Gastrocnemius medialis (tissue), 4 donors: ENCODE data around the gene DTNBP1. TPM values are rescaled to one million over a fixed set of nuclear protein-coding genes. Genes with fewer than 3 reads are reported as not detected.

Experiments
- ATAC-seq, 2 donors: fragments of 150-250 bp; one replicate each; pipeline ENCODE4 v1.9.1; 2016
- DNase-seq, 2 donors: peaks; one replicate each; pipeline ENCODE4 v3.0.0-alpha.2; 2019
- H3K27ac ChIP-seq, 4 donors: fragments of 200-600 bp; sonication (generic); 1 replicate in 1 of 4; 2 replicates in 3 of 4; pipeline ENCODE4 v1.5.1; 2016 to 2018; ENCODE audit warnings: mild to moderate bottlenecking in 2 of 4, moderate library complexity in 1 of 4
- H3K27me3 ChIP-seq, 3 donors: fragments of 200-600 bp; sonication (generic) in 2 of 3; 1 replicate in 1 of 3; 2 replicates in 2 of 3; pipeline versions ENCODE4 v1.5.1 to v1.6.0; 2016 to 2019; ENCODE audit warnings: mild to moderate bottlenecking in 1 of 3, moderate library complexity in 1 of 3
- H3K36me3 ChIP-seq, 2 donors: fragments of 200-600 bp; sonication (generic) in 1 of 2; one replicate each; pipeline ENCODE4 v1.5.1; 2017 to 2018
- H3K4me1 ChIP-seq, 2 donors: fragments of 200-600 bp; sonication (generic) in 1 of 2; one replicate each; pipeline ENCODE4 v1.5.1; 2016 to 2017; ENCODE audit warnings: mild to moderate bottlenecking in 2 of 2
- H3K4me3 ChIP-seq, 4 donors: fragments of 200-600 bp; sonication (generic) in 3 of 4; 1 replicate in 1 of 4; 2 replicates in 3 of 4; pipeline ENCODE4 v1.5.1; 2016 to 2019; ENCODE audit warnings: mild to moderate bottlenecking in 2 of 4
- H3K9me3 ChIP-seq, 3 donors: fragments of 200-600 bp; sonication (generic) in 2 of 3; 1 replicate in 1 of 3; 2 replicates in 2 of 3; pipeline ENCODE4 v1.5.1; 2016 to 2019
- CTCF ChIP-seq, 5 experiments: fragments of 450-650 bp in 3 of 5; fragments of 200-600 bp in 2 of 5; sonication (generic) in 2 of 5; IDR thresholded peaks in 4 of 5; conservative IDR thresholded peaks in 1 of 5; 1 replicate in 4 of 5; 2 replicates in 1 of 5; pipeline ENCODE4 v1.5.1; 2016 to 2019; ENCODE audit warnings: antibody characterized with exemption in 5 of 5, mild to moderate bottlenecking in 3 of 5, moderate library complexity in 3 of 5
- POLR2A ChIP-seq, 2 donors: fragments of 450-650 bp; IDR thresholded peaks; one replicate each; pipeline ENCODE4 v1.6.1; 2017; ENCODE audit warnings: antibody characterized with exemption in 2 of 2, mild to moderate bottlenecking in 2 of 2, moderate library complexity in 2 of 2
- in situ Hi-C, 4 donors: fragments of 200-750 bp; cut with MboI; loops; one replicate each; pipeline versions ENCODE4 v1.15.0 to v1.8.0; 2017; ENCODE audit warnings: low sequenced_read_pairs in 4 of 4
- intact Hi-C: fragments of 100-400 bp; cut with DNase I; formaldehyde crosslinking; loops from one replicate; pipeline ENCODE4 v1.15.1; 2023; ENCODE audit warnings: low total_unique reads
- total RNA-seq, 4 donors: library from RNA; depleted of rRNA; stranded (reverse); fragments of >200 nt; gene quantifications; one replicate each; pipeline versions ENCODE4 v1.1.0 to v1.2.3, GENCODE V29; 2016

The DTNBP1 gene
- total RNA-seq, 4 donors from 2014 or later: 5.2 to 33.5 (median 12.5) TPM

GRCh38 chr6:15569035-15569995, 93.5 kb downstream of the DTNBP1 start:
- intact Hi-C loops (no loop called here), in situ Hi-C loops (no loop called here)
- ATAC-seq: peak; percentile 49 to 60
- H3K36me3 ChIP-seq: no peaks in the 10 kb centered on the region
- no peak overlapping the region for H3K4me3 ChIP-seq
- DNase-seq: no peak
- peaks cover 3 to 5% of the 10 kb centered on the region in 2 donors for H3K4me1 ChIP-seq
- H3K27me3 ChIP-seq: no peaks in the 10 kb centered on the region
- H3K27ac ChIP-seq: no peak overlapping the region
- TF ChIP-seq CTCF (IDR thresholded peaks at IDR 0.05 in 4 of 5, conservative IDR thresholded peaks at IDR 0.05 in 1 of 5) (no peak), POLR2A (IDR thresholded peaks at IDR 0.05) (no peak)
- H3K9me3 ChIP-seq: no peaks in the 10 kb centered on the region

GRCh38 chr6:15562977-15563376, 99.9 kb downstream of the DTNBP1 start:
- Histone ChIP-seq H3K27me3 (no peaks in the 10 kb centered on the region), H3K36me3 (no peaks in the 10 kb centered on the region), H3K27ac (no peak overlapping the region), H3K9me3 (no peaks in the 10 kb centered on the region), H3K4me1 (peaks cover 0 to 2% of the 10 kb centered on the region in 2 donors), H3K4me3 (no peak overlapping the region)
- TF ChIP-seq CTCF (IDR thresholded peaks at IDR 0.05 in 4 of 5, conservative IDR thresholded peaks at IDR 0.05 in 1 of 5) (no peak), POLR2A (IDR thresholded peaks at IDR 0.05) (no peak)
- DNase-seq (no peak), ATAC-seq (no peak)
- in situ Hi-C loops (no loop called here), intact Hi-C loops (no loop called here)

GRCh38 chr6:15561447-15562199, 101.2 kb downstream of the DTNBP1 start:
- H3K27me3 ChIP-seq: no peaks in the 10 kb centered on the region
- H3K4me3 ChIP-seq: no peak overlapping the region
- TF ChIP-seq CTCF (IDR thresholded peaks at IDR 0.05 in 4 of 5, conservative IDR thresholded peaks at IDR 0.05 in 1 of 5) (no peak), POLR2A (IDR thresholded peaks at IDR 0.05) (no peak)
- peaks cover 0 to 2% of the 10 kb centered on the region in 2 donors for H3K4me1 ChIP-seq
- no peak for ATAC-seq
- H3K36me3 ChIP-seq: no peaks in the 10 kb centered on the region
- DNase-seq: no peak
- H3K9me3 ChIP-seq: no peaks in the 10 kb centered on the region
- intact Hi-C loops (no loop called here), in situ Hi-C loops (no loop called here)
- H3K27ac ChIP-seq: no peak overlapping the region

- ATAC-seq: no peak
- no peak overlapping the region for H3K4me3 ChIP-seq
- no peaks in the 10 kb centered on the region for H3K36me3 ChIP-seq
- TF ChIP-seq CTCF (IDR thresholded peaks at IDR 0.05 in 4 of 5, conservative IDR thresholded peaks at IDR 0.05 in 1 of 5): no peak
- no peak overlapping the region for H3K27ac ChIP-seq
- intact Hi-C loops (no loop called here), in situ Hi-C loops (no loop called here)
- no peaks in the 10 kb centered on the region for H3K9me3 ChIP-seq
- DNase-seq: no peak
- H3K27me3 ChIP-seq: no peaks in the 10 kb centered on the region
- peaks cover 0 to 2% of the 10 kb centered on the region in 2 donors for H3K4me1 ChIP-seq
Observed at GRCh38 chr6:15560713-15561112, 102.1 kb downstream of the DTNBP1 start.
